ENCODE results near the gene MSL3.

DNA sequence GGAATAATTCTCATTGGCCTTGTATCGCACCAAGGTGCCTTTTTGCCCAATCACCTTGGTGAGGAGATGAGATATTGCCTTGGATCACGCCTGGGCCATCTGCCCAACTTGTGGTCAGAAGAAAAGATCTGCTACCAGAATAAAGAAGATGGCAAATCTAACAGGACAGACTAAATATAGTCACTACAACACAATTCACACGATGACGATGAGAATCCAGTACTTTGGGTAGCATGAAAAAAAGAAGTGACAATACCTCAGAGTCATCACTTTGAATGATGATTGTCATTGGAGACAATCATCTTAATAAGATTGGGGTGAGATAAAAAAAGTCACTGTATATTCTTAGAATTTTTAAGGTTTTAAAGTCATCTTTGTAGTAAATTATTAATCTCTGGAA is 7.3 kb upstream of the MSL3 start:
- TF ChIP-seq, protein P1, sequence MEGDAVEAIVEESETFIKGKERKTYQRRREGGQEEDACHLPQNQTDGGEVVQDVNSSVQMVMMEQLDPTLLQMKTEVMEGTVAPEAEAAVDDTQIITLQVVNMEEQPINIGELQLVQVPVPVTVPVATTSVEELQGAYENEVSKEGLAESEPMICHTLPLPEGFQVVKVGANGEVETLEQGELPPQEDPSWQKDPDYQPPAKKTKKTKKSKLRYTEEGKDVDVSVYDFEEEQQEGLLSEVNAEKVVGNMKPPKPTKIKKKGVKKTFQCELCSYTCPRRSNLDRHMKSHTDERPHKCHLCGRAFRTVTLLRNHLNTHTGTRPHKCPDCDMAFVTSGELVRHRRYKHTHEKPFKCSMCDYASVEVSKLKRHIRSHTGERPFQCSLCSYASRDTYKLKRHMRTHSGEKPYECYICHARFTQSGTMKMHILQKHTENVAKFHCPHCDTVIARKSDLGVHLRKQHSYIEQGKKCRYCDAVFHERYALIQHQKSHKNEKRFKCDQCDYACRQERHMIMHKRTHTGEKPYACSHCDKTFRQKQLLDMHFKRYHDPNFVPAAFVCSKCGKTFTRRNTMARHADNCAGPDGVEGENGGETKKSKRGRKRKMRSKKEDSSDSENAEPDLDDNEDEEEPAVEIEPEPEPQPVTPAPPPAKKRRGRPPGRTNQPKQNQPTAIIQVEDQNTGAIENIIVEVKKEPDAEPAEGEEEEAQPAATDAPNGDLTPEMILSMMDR (IDR thresholded peaks at IDR 0.05), result no peak
- no peak for TF ChIP-seq POLR2AphosphoS5 (IDR thresholded peaks at IDR 0.05)

All from gastroesophageal sphincter (tissue), 3 donors.